AG04450 (cell line): ENCODE results near the gene PRR5L. TPM values are rescaled to one million over a fixed set of nuclear protein-coding genes. Genes with fewer than 3 reads are reported as not detected.
A peak's percentile ranks its signal among the peaks of the same experiment; 100 is the strongest.

Experiments used
- CTCF ChIA-PET: fragments of 300-600, 350-600 bp; formaldehyde crosslinking; extraction: SDS; loops from one replicate; lab custom pipeline; 2022; ENCODE audit warnings: antibody characterized with exemption, inconsistent platforms; lab: Charles Lee
- POLR2A ChIA-PET: fragments of 350-600 bp; formaldehyde crosslinking; extraction: SDS; loops from one replicate; lab custom pipeline; 2021; ENCODE audit warnings: antibody characterized with exemption, inconsistent platforms; lab: Yijun Ruan, JAX
- DNase-seq: peaks from one replicate; pipeline ENCODE4 v3.0.0-alpha.2; 2011; ENCODE audit warnings: low read depth, low spot score
- H3K27ac ChIP-seq: one replicate; pipeline ENCODE4 v1.5.1; 2012; ENCODE audit warnings: low read depth, low read length, control low read depth
- H3K27me3 ChIP-seq: one replicate; pipeline ENCODE4 v1.6.0; 2012; ENCODE audit warnings: low read length; ENCODE audit not compliant: control insufficient read depth, insufficient read depth
- H3K4me3 ChIP-seq: 2 replicates; pipeline ENCODE4 v1.5.1; 2011; ENCODE audit warnings: mild to moderate bottlenecking, low read depth, low read length, control low read depth
- H3K9me3 ChIP-seq: 2 replicates; pipeline ENCODE4 v1.5.1; 2012; ENCODE audit warnings: low read length; ENCODE audit not compliant: control insufficient read depth, insufficient read depth
- CTCF ChIP-seq: IDR thresholded peaks from 2 replicates; pipeline ENCODE4 v1.5.1; 2011; ENCODE audit warnings: low read depth, low read length, control low read depth, inconsistent platforms
- polyA plus RNA-seq: library from polyadenylated mRNA; depleted of rRNA; stranded (reverse); fragments of >200 nt; gene quantifications from 2 replicates; pipeline ENCODE4 v1.2.3, GENCODE V29; 2011

PRR5L gene
- polyA plus RNA-seq, 1 experiment, result 3.4 TPM

DNA sequence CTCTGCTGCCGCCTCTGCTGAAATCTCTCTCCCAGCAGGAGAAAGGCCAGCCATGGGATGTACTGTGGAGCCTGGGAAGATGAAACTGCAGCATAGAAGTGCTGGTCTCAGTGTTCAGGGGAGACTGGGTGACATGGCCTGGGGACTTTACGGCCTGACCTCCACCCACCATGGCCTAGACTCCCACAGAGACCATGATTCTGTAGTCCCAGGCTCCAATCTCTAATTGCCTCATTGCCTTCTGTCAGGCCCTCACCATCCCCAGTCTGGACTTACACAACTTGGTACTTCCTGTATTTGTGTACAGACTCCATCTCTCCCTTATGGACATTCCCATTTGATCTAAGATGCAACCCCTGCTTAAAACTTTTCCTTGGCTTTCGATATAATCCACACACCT is 170.9 kb downstream of the PRR5L start:
- Histone ChIP-seq H3K27me3 (no peaks in the 10 kb centered on the region), H3K9me3 (no peaks in the 10 kb centered on the region; the same call in 1 of the 2 replicates), H3K27ac (no peak overlapping the region), H3K4me3 (no peak overlapping the region)
- DNase-seq, result no peak
- ChIA-PET POLR2A (no interaction called here), CTCF (interaction anchor here (2.7 kb wide), 1 partner anchor 12 kb away, joined by 14 read pairs; no protein-coding TSS in a partner anchor)
- no peak for TF ChIP-seq CTCF

- CTCF ChIA-PET, result interaction anchor here (0.5 to 2.7 kb wide), 6 partner anchors 11 to 176 kb away, joined by 4 to 14 read pairs (median 6); no protein-coding TSS in a partner anchor
- H3K9me3 ChIP-seq, result no peaks in the 10 kb centered on the region
- no peak overlapping the region for H3K27ac ChIP-seq
- H3K27me3 ChIP-seq, result no peaks in the 10 kb centered on the region
- no peak overlapping the region for H3K4me3 ChIP-seq
- no peak for DNase-seq
- POLR2A ChIA-PET, result no interaction called here
- TF ChIP-seq CTCF, result no peak
Observed at GRCh38 chr11:36467916-36468315, 171.8 kb downstream of the PRR5L start.

DNA sequence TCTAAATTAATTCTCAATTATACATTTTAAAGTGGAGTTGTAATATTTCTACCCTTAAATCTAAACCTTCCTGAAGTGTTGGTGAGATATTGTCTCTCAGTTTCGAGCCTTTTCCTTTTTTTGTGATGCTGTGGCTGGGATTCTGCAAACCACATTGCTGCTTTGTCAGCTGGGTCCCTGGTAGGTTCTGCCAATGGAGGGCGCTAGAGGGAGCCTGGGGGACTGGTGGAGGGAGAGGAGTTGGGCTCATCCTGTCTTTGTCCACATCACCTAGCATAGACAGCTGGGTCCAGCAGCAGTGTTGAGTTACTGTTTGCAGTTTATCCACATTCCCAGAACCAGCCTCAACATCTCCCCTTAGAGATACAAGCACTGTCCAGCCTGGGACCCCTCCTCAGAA is 173.0 kb downstream of the PRR5L start:
- CTCF ChIA-PET, result interaction anchor here (1.1 to 2.7 kb wide), 6 partner anchors 10 to 177 kb away, joined by 4 to 14 read pairs (median 6); no protein-coding TSS in a partner anchor
- TF ChIP-seq CTCF, result peak; percentile 45; the same call in 1 of the 2 replicates
- Histone ChIP-seq H3K27ac (no peak overlapping the region), H3K27me3 (no peaks in the 10 kb centered on the region), H3K4me3 (no peak overlapping the region), H3K9me3 (no peaks in the 10 kb centered on the region)
- POLR2A ChIA-PET, result interaction anchor here (1.9 kb wide), 1 partner anchor 13 kb away, joined by 5 read pairs; no protein-coding TSS in a partner anchor
- DNase-seq, result no peak

DNA sequence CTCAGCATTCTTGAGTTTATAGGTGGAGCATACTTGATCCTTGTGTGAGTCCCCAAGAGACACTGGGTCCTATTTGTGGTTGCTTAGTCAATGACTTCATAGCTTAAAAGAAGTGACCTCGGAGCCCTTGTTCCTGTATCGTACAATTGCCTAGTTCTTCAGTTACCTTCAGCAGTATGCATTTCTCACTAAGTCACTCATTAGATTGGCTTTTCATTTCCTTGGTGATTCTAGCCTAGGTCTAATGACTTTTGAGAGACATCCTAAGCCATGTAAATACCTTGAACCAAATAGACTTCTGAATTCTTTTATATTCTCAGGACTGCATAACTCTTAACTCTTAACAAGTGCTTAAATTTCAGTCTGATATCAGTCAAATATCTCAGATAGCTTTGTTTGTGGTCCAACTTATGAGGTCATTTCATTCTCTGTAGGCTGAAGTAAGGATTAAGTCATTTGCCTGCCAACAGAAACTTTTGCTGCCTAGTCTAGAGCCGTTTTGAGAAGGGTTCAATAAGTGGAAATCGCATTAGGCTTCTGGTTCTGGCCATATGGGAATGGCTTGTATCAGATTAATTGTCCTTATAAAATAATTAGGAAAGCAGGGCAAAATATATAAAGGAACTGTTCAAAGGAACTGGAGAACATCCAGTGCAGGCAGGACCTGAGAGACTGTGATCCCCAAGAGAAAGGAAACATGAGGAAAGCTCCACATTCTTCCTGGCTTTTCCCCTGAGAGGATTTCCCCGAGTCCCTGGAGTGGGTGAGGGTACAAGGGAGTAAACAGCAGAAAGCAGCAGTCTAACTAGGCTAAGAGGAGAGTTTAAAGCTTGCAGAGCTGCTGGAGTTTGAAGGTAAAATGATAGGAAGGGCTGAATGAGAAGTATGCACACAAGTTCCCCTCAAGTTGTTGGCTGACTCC is 174.1 kb downstream of the PRR5L start:
- no peak for DNase-seq

More for the DNA sequence above, 174.1 kb downstream of the PRR5L start:
- Histone ChIP-seq H3K27ac (peak overlapping the region; percentile 41), H3K27me3 (no peaks in the 10 kb centered on the region), H3K4me3 (no peak overlapping the region), H3K9me3 (no peaks in the 10 kb centered on the region)
- ChIA-PET CTCF (interaction anchor here (1.0 to 2.5 kb wide), 5 partner anchors 9 to 178 kb away, joined by 3 to 14 read pairs (median 5); no protein-coding TSS in a partner anchor), POLR2A (interaction anchor here (1.0 to 1.9 kb wide), 2 partner anchors 14 to 173 kb away, joined by 3 to 5 read pairs; no protein-coding TSS in a partner anchor)
- no peak for TF ChIP-seq CTCF
